Stimulated activated CD8-positive, alpha-beta memory T cell treated with anti-CD3 and anti-CD28 coated beads, Interleukin-4, amount 100 ng/mL, for 24 hours (primary cell): ENCODE measurements around the gene DYNLT2B.
"Not testable (repeated sequence)": the region's sequence is repeated elsewhere in the genome, so short reads cannot be mapped to it uniquely, and the experiment has no call there.

ENCODE experiments used
- DNase-seq: peaks from one replicate; pipeline ENCODE4 v3.0.0-alpha.2; 2020; ENCODE audit warnings: low read depth

DYNLT2B gene

GRCh38 chr3:196270499-196270898 is 47.5 kb downstream of the DYNLT2B start:
- DNase-seq = no peak

GRCh38 chr3:196268284-196269163 is 49.5 kb downstream of the DYNLT2B start:
- DNase-seq = no peak

GRCh38 chr3:196263819-196264218 is 54.2 kb downstream of the DYNLT2B start:
- DNase-seq = no peak

GRCh38 chr3:196260784-196261183 is 57.3 kb downstream of the DYNLT2B start:
- DNase-seq = no peak

GRCh38 chr3:196255776-196256175 is 62.3 kb downstream of the DYNLT2B start:
- DNase-seq = no peak

GRCh38 chr3:196254376-196255283 is 63.4 kb downstream of the DYNLT2B start:
- no peak for DNase-seq

GRCh38 chr3:196251918-196252317 is 66.1 kb downstream of the DYNLT2B start:
- DNase-seq = no peak

- DNase-seq = no peak
These were observed 71.3 kb downstream of the DYNLT2B start for GRCh38 chr3:196246612-196247308.

- not testable (repeated sequence) for DNase-seq
These were observed 73.9 kb downstream of the DYNLT2B start for GRCh38 chr3:196244166-196244565.

GRCh38 chr3:196241704-196242103 is 76.3 kb downstream of the DYNLT2B start:
- DNase-seq = no peak
